ENCODE measurements around the gene LIMCH1.

DNA sequence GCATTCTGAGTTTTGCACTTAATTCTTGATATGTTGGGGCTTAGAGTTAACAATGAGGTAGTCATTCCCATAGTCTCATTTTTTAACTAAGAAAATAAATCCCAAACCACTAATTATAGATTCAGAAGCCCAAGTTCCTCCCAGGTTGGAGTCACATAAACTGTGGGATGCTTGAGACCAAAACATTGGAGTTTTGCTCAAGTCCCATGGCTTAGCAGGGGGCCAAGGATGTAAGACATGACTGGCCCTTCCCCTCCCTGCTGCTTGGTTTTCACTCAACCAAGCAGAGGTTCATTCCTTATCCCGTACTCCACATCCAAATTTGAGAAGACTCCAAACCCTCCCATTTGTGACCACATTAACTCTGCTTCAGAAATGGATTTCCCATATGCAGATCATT lies 101.3 kb downstream of the LIMCH1 start:
- no peak for TF ChIP-seq POLR2A (IDR thresholded peaks at IDR 0.05)
- TF ChIP-seq, protein P1, sequence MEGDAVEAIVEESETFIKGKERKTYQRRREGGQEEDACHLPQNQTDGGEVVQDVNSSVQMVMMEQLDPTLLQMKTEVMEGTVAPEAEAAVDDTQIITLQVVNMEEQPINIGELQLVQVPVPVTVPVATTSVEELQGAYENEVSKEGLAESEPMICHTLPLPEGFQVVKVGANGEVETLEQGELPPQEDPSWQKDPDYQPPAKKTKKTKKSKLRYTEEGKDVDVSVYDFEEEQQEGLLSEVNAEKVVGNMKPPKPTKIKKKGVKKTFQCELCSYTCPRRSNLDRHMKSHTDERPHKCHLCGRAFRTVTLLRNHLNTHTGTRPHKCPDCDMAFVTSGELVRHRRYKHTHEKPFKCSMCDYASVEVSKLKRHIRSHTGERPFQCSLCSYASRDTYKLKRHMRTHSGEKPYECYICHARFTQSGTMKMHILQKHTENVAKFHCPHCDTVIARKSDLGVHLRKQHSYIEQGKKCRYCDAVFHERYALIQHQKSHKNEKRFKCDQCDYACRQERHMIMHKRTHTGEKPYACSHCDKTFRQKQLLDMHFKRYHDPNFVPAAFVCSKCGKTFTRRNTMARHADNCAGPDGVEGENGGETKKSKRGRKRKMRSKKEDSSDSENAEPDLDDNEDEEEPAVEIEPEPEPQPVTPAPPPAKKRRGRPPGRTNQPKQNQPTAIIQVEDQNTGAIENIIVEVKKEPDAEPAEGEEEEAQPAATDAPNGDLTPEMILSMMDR (IDR thresholded peaks at IDR 0.05) = no peak
